ENCODE data around the gene SMARCAD1. TPM values are rescaled to one million over a fixed set of nuclear protein-coding genes. Genes with fewer than 3 reads are reported as not detected.
"Not testable (repeated sequence)": the region's sequence is repeated elsewhere in the genome, so short reads cannot be mapped to it uniquely, and the experiment has no call there.

The SMARCAD1 gene
- total RNA-seq, 2 experiments from 2014 or later: 28.6 to 31.9 TPM

DNA sequence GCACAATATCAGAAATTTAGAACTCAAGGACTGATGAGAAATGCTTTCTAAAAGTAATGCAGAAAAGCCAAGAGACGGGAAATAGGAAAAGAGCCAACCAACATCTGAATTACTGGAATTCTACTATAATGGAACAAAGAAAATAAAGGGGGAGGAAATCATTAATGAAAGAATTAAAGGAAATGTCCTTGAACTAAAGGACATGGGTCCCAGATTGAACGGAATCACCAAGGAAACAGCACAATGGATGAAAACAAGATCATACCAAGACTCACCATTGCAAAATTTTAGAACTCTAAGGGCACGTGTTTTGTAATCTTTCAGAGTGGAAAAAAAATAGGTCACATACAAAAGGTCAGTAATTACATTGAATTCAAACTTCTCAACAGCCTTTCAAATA, 99.0 kb downstream of the SMARCAD1 start:
- H3K27me3 Mint-ChIP-seq (ENCODE audit: low read depth): no peaks in the 10 kb centered on the region
- no peak overlapping the region for H3K27ac Mint-ChIP-seq
- no peak for DNase-seq
- H3K9me3 Mint-ChIP-seq (ENCODE audit: insufficient read depth): no peaks in the 10 kb centered on the region
- no peak overlapping the region for H3K4me3 Mint-ChIP-seq
- ChIA-PET POLR2A (no interaction called here), CTCF (no interaction called here)
- no peak for ATAC-seq
- H3K4me1 Mint-ChIP-seq (ENCODE audit: low read depth): no peaks in the 10 kb centered on the region
- H3K36me3 Mint-ChIP-seq (ENCODE audit: low read depth): no peaks in the 10 kb centered on the region

DNA sequence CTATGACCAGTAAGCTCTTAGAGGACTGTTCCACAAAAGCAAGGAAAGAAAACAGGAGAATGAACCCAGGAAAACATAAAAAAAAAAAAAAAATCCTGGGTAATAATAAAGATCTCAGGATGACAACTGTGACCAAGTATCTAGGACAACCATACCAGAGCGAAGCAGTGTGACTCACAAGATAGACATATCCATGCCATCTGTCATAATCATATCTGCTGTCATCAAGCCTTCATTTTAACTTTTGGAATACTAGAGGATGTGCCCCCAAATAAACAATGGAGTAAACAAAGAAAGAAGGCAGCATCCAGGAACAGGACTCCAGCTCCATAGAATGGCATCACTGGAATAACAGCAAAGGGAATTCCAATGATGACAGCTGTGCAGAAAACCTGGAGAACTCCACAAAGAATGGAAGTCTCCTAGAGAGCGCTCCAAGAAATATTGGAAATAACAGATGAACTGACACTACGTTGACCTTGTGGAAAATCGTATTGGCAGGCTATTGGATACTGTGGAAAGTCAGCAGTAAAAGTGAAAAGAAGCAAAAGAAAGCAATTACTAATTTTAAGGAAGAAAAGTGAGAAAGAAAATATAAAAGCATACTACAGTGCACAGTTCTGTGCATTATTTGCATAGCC, 99.7 kb downstream of the SMARCAD1 start:
- no peak overlapping the region for H3K4me3 Mint-ChIP-seq
- ChIA-PET CTCF (no interaction called here), POLR2A (no interaction called here)
- H3K36me3 Mint-ChIP-seq (ENCODE audit: low read depth): no peaks in the 10 kb centered on the region
- no peak overlapping the region for H3K27ac Mint-ChIP-seq
- no peaks in the 10 kb centered on the region for H3K4me1 Mint-ChIP-seq (ENCODE audit: low read depth)
- ATAC-seq: no peak
- no peak for DNase-seq
- no peaks in the 10 kb centered on the region for H3K9me3 Mint-ChIP-seq (ENCODE audit: insufficient read depth)
- no peaks in the 10 kb centered on the region for H3K27me3 Mint-ChIP-seq (ENCODE audit: low read depth)

DNA sequence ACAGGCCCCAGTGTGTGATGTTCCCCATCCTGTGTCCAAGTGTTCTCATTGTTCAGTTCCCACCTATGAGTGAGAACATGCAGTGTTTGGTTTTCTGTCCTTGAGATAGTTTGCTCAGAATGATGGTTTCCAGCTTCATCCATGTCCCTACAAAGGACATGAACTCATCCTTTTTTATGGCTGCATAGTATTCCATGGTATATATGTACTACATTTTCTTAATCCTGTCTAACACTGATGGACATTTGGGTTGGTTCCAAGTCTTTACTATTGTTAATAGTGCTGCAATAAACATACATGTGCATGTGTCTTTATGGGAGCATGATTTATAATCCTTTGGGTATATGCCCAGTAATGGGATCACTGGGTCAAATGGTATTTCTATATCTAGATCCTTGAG, 112.3 kb downstream of the SMARCAD1 start:
- H3K36me3 Mint-ChIP-seq (ENCODE audit: low read depth); POLR2A ChIA-PET; H3K27ac Mint-ChIP-seq; H3K27me3 Mint-ChIP-seq (ENCODE audit: low read depth); CTCF ChIA-PET; H3K4me1 Mint-ChIP-seq (ENCODE audit: low read depth); H3K4me3 Mint-ChIP-seq; DNase-seq; H3K9me3 Mint-ChIP-seq (ENCODE audit: insufficient read depth); ATAC-seq: not testable (repeated sequence)

DNA sequence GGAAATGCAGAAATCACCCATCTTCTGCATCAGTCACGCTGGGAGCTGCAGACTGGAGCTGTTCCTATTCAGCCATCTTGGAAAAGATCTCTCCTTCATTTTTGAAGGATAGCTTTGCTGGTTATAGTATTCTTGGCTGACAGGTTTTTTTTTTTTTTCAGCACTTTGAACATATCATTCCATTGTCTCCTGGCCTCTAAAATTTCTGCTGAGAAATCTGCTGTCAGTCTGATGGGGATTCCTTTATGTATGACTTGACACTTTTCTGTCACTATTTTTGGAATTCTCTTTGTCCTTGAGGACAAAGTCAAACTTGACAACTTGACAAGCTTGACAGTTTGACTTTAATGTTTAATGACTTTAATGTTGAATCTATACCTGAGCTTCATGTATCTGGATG, 118.2 kb downstream of the SMARCAD1 start:
- no peak overlapping the region for H3K4me3 Mint-ChIP-seq
- POLR2A ChIA-PET: interaction anchor here (0.6 kb wide), 1 partner anchor 59 kb away, joined by 3 read pairs; no protein-coding TSS in a partner anchor

DNA sequence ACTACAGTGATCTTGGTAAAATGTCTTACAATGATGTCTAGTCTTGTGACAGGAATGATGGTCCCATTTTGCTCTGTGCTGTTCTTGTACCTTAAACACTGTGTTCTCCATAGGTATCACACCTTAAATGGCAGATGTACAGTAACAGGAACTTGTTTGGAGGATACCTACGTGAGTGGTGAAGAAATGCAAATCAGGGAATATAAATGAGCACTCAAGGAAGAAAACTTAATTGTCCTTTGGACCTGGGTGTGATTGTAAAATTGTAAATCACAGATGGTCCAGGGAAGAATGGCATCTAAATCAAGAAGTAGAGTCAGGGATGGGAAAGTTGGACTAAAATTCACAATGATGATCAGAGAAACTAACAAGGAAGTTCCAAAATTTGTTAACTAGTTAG, 122.3 kb downstream of the SMARCAD1 start:
- ChIA-PET CTCF (no interaction called here), POLR2A (no interaction called here)
- no peak for ATAC-seq
- H3K27me3 Mint-ChIP-seq (ENCODE audit: low read depth): peaks cover 5% of the 10 kb centered on the region
- H3K36me3 Mint-ChIP-seq (ENCODE audit: low read depth): no peaks in the 10 kb centered on the region
- H3K4me3 Mint-ChIP-seq: no peak overlapping the region
- H3K9me3 Mint-ChIP-seq (ENCODE audit: insufficient read depth): peaks cover 16% of the 10 kb centered on the region
- no peaks in the 10 kb centered on the region for H3K4me1 Mint-ChIP-seq (ENCODE audit: low read depth)
- DNase-seq: no peak
- no peak overlapping the region for H3K27ac Mint-ChIP-seq

More for the DNA sequence above, 118.2 kb downstream of the SMARCAD1 start:
- ATAC-seq: no peak
- CTCF ChIA-PET: no interaction called here
- H3K27ac Mint-ChIP-seq: no peak overlapping the region
- no peaks in the 10 kb centered on the region for H3K4me1 Mint-ChIP-seq (ENCODE audit: low read depth)
- no peak for DNase-seq
- no peaks in the 10 kb centered on the region for H3K36me3 Mint-ChIP-seq (ENCODE audit: low read depth)
- H3K27me3 Mint-ChIP-seq (ENCODE audit: low read depth): peaks cover 3% of the 10 kb centered on the region
- H3K9me3 Mint-ChIP-seq (ENCODE audit: insufficient read depth): peaks cover 16% of the 10 kb centered on the region

DNA sequence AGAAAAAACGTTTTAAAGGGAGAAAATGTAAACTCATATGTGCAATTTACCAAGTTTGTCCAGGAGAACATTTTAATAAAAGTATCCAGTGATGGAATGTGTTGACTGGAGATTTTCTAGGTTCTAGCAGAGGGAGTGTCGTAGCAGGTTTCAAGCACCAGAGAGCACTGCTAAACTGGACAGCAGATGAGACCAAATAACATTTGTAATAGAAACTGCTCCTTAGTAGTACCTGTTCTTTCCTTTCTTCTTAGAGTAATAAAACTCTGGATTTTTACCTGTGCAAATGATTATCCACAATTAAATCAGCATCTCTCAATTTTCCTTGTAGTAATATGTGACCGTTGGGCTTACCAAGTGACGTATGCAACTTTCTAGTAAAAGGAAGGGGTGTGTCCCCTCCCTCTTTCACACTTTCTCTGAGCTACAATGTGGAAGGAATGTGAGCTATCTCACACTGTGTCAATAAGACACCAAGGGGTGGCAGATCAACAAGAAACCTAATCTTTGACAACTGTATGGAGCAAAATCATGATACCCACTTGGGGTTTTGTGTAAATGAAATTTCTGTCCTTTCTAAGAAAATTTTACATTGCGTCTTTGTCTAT, 125.4 kb downstream of the SMARCAD1 start:
- H3K9me3 Mint-ChIP-seq (ENCODE audit: insufficient read depth): no peaks in the 10 kb centered on the region
- H3K36me3 Mint-ChIP-seq (ENCODE audit: low read depth): no peaks in the 10 kb centered on the region
- DNase-seq (no peak), ATAC-seq (no peak)
- H3K27me3 Mint-ChIP-seq (ENCODE audit: low read depth): peaks cover 5% of the 10 kb centered on the region
- CTCF ChIA-PET: no interaction called here
- H3K4me3 Mint-ChIP-seq: no peak overlapping the region
- POLR2A ChIA-PET: no interaction called here
- H3K27ac Mint-ChIP-seq: no peak overlapping the region
- no peaks in the 10 kb centered on the region for H3K4me1 Mint-ChIP-seq (ENCODE audit: low read depth)

DNA sequence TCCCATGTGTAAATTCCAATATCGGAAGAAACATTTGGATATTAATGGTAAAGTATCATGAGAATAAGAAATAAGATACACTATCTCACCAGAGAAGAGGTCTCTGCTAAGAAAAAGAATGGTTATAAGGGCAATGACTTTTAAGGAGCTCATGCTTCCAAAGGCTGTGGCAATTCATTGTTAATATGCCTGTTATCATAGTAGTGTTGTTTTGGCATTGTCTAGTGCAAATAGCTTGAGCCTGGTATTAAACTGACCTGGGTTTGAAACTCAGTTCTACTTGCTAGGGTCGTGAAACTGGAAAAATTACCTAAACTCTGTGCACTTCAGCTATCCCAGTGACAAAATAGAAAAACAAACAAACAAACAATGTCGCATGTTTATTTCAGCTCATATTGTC, 126.2 kb downstream of the SMARCAD1 start:
- H3K36me3 Mint-ChIP-seq (ENCODE audit: low read depth): no peaks in the 10 kb centered on the region
- peaks cover 5% of the 10 kb centered on the region for H3K27me3 Mint-ChIP-seq (ENCODE audit: low read depth)
- H3K27ac Mint-ChIP-seq: no peak overlapping the region
- ChIA-PET POLR2A (no interaction called here), CTCF (interaction anchor here (0.9 kb wide), 1 partner anchor 73 kb away, joined by 3 read pairs; no protein-coding TSS in a partner anchor)
- peaks cover 4% of the 10 kb centered on the region for H3K4me1 Mint-ChIP-seq (ENCODE audit: low read depth)
- ATAC-seq: no peak
- H3K9me3 Mint-ChIP-seq (ENCODE audit: insufficient read depth): no peaks in the 10 kb centered on the region
- no peak for DNase-seq
- no peak overlapping the region for H3K4me3 Mint-ChIP-seq

DNA sequence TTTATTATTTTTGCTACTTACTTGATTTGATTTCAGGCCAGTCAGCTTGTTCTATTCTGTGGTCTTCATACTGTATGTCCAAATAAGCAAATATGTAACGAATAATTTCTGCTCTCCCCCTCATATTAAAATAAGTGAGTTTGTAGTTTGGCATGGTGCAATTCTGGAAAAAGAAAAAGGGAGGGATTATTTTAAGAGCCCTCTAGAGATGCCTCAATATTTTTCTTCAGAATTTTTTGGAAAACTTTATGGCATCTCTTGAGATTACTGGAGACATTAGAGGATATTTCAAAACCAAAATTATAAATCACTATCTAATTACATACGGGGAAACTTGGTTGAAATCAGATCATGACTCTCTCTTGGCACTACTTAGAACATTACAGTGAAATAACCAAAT, 126.8 kb downstream of the SMARCAD1 start:
- H3K27ac Mint-ChIP-seq: no peak overlapping the region
- no peaks in the 10 kb centered on the region for H3K9me3 Mint-ChIP-seq (ENCODE audit: insufficient read depth)
- H3K4me3 Mint-ChIP-seq: no peak overlapping the region
- POLR2A ChIA-PET: no interaction called here
- no peak for ATAC-seq
- CTCF ChIA-PET: interaction anchor here (0.9 kb wide), 1 partner anchor 73 kb away, joined by 3 read pairs; no protein-coding TSS in a partner anchor
- peaks cover 8% of the 10 kb centered on the region for H3K4me1 Mint-ChIP-seq (ENCODE audit: low read depth)
- no peak for DNase-seq
- H3K27me3 Mint-ChIP-seq (ENCODE audit: low read depth): peaks cover 5% of the 10 kb centered on the region
- H3K36me3 Mint-ChIP-seq (ENCODE audit: low read depth): no peaks in the 10 kb centered on the region

DNA sequence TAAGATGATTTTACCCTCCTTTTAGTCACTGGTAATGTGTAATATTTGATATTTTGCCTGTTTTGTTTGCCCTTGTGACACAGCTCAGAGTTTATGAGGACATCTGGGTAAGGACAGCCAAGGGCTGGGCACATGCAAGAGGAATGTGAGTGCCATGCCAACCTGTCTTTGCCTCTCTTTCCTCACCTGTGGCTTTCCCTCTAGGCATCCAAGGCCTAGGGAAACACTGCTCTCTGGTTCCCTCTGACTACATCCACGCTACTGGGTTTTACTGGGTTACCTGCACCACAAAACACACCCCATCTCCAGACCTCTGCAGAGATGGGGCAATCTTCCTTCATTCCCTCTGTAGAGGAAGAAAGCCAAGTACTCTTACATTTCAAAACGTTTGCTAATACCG, 127.3 kb downstream of the SMARCAD1 start:
- no peak overlapping the region for H3K4me3 Mint-ChIP-seq
- H3K27me3 Mint-ChIP-seq (ENCODE audit: low read depth): peaks cover 3% of the 10 kb centered on the region
- no peaks in the 10 kb centered on the region for H3K9me3 Mint-ChIP-seq (ENCODE audit: insufficient read depth)
- no peak for ATAC-seq
- ChIA-PET CTCF (no interaction called here), POLR2A (no interaction called here)
- no peaks in the 10 kb centered on the region for H3K36me3 Mint-ChIP-seq (ENCODE audit: low read depth)
- no peak overlapping the region for H3K27ac Mint-ChIP-seq
- DNase-seq: no peak
- H3K4me1 Mint-ChIP-seq (ENCODE audit: low read depth): peaks cover 12% of the 10 kb centered on the region

DNA sequence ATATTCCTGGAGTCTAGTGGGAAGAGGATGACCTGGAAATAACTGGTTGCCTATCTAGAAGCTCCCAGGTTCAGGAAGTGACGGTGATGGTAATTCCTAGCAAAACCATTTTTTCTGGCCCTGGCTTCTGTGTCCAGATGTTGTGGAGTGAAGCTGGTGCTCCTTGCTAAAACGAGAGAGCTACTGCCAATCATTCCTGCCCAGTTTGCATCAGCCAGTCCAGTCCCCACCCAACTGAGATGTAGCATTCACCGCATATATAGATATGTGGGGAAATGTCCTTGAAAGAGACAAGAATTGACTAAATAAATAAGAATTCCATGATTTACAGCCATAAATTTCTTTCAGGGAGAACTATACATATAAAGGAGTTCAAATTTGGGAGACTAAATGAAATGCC, 128.6 kb downstream of the SMARCAD1 start:
- Mint-ChIP-seq H3K27me3 (ENCODE audit: low read depth) (no peaks in the 10 kb centered on the region), H3K9me3 (ENCODE audit: insufficient read depth) (no peaks in the 10 kb centered on the region), H3K27ac (no peak overlapping the region), H3K4me1 (ENCODE audit: low read depth) (peaks cover 12% of the 10 kb centered on the region), H3K36me3 (ENCODE audit: low read depth) (no peaks in the 10 kb centered on the region), H3K4me3 (no peak overlapping the region)
- ATAC-seq (no peak), DNase-seq (no peak)
- ChIA-PET POLR2A (no interaction called here), CTCF (interaction anchor here (1.1 kb wide), 1 partner anchor 11 kb away, joined by 4 read pairs; no protein-coding TSS in a partner anchor)

DNA sequence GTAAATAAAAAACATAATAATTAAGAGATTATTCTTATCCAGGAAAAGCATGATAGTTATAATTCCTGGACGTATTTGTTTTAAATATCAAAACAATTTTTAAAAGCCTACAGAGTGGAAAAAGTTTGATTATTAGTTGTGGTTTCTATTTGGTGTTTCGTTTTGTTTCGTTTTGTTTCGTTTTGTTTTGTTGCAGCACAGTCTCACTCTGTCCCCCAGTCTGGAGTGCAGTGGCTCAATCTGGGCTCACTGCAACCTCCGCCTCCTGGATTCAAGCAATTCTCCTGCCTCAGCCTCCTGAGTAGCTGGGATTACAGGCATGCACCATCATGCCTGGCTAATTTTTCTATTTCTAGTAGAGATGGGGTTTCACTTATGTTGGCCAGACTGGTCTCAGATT, 129.1 kb downstream of the SMARCAD1 start:
- H3K27ac Mint-ChIP-seq; DNase-seq; H3K9me3 Mint-ChIP-seq (ENCODE audit: insufficient read depth); H3K36me3 Mint-ChIP-seq (ENCODE audit: low read depth); POLR2A ChIA-PET; H3K27me3 Mint-ChIP-seq (ENCODE audit: low read depth); ATAC-seq; H3K4me3 Mint-ChIP-seq: not testable (repeated sequence)
- CTCF ChIA-PET: interaction anchor here (1.1 kb wide), 1 partner anchor 10 kb away, joined by 4 read pairs; no protein-coding TSS in a partner anchor
- H3K4me1 Mint-ChIP-seq (ENCODE audit: low read depth): peaks cover 12% of the 10 kb centered on the region

DNA sequence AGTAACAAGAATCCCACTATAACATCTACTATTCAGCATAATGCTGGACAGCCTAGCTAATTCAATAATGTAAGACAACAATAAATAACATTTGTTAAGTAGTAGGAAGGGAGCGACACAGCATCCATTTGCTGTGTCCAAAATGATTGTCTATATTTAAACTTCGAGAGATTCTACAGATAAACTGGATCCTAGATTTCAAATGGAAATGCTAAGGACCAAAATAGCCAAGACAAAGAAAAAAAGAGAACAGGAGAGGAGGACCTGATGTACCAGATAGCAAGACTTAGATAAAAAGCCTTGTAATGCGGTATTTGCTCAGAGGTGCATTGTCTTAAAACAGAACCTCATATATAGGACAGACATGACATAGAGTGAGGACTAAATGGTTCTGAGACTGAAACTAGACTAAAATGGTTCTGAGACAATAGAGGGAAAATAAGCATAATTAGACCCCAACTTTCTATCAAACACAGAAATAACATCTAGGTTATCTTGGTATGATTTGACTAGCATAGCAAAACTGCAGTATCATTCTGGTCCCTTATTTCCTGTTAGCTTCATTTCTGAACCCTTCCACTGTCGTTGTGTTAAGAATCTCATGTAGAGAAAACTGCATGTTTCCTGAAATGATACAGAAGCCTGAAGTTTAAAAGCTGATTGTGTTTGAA, 131.2 kb downstream of the SMARCAD1 start:
- peak overlapping the region; percentile 42 for H3K4me3 Mint-ChIP-seq
- ChIA-PET CTCF (interaction anchor here (1.0 kb wide), 2 partner anchors 10 to 13 kb away, joined by 3 read pairs; no protein-coding TSS in a partner anchor), POLR2A (interaction anchor here (0.7 kb wide), 1 partner anchor 21 kb away, joined by 3 read pairs; no protein-coding TSS in a partner anchor)
- no peaks in the 10 kb centered on the region for H3K9me3 Mint-ChIP-seq (ENCODE audit: insufficient read depth)
- peaks cover 12% of the 10 kb centered on the region for H3K4me1 Mint-ChIP-seq (ENCODE audit: low read depth)
- peak overlapping the region; percentile 77 for H3K27ac Mint-ChIP-seq
- no peaks in the 10 kb centered on the region for H3K27me3 Mint-ChIP-seq (ENCODE audit: low read depth)
- H3K36me3 Mint-ChIP-seq (ENCODE audit: low read depth): no peaks in the 10 kb centered on the region
- DNase-seq (no peak), ATAC-seq (no peak)

Data from activated CD8-positive, alpha-beta T cell treated with anti-CD3 and anti-CD28 coated beads, Interleukin-2, amount 10 ng/mL, durations not matched to agents 7 days and 5 days (primary cell).